IMR-90 (cell line): ENCODE data around the gene ATG10. TPM values are rescaled to one million over a fixed set of nuclear protein-coding genes. Genes with fewer than 3 reads are reported as not detected.

ENCODE experiments used
- ATAC-seq: fragments of 200-7000 bp; cut with Tn5 transposase; 2 replicates; pipeline ENCODE4 v1.9.1; 2020; ENCODE audit warnings: low read depth, mild to moderate bottlenecking, moderate library complexity
- BruUV-seq: library from RNA; stranded (reverse); fragments of 400-500 nt; replicated peaks from 2 replicates; lab custom pipeline; 2021; lab: Mats Ljungman, UMichigan
- CTCF ChIA-PET: fragments of 300-600 bp; formaldehyde crosslinking; extraction: SDS; loops from one replicate; lab custom pipeline; 2021; ENCODE audit warnings: antibody characterized with exemption; lab: Yijun Ruan, JAX
- POLR2A ChIA-PET: fragments of 300-600 bp; sonication (Branson Sonifier 250); formaldehyde crosslinking; loops from one replicate; lab custom pipeline; 2022; ENCODE audit warnings: antibody characterized with exemption; ENCODE audit not compliant: unreplicated experiment; lab: Charles Lee
- DNase-seq: peaks from one replicate; pipeline ENCODE4 v3.0.0; 2013
- H2AFZ ChIP-seq: replicated peaks from 2 replicates; pipeline ENCODE3; 2013; ENCODE audit warnings: low read length, mild to moderate bottlenecking; ENCODE audit not compliant: poor library complexity
- H2AK5ac ChIP-seq: 2 replicates; pipeline ENCODE4 v1.6.1; 2013; ENCODE audit warnings: low read depth, low read length, inconsistent platforms
- H2AK9ac ChIP-seq: replicated peaks from 2 replicates; pipeline ENCODE3; 2013; ENCODE audit warnings: mild to moderate bottlenecking, low read depth, low read length, moderate library complexity; ENCODE audit not compliant: poor library complexity
- H2BK120ac ChIP-seq: 2 replicates; pipeline ENCODE4 v1.6.1; 2013; ENCODE audit warnings: low read depth, low read length, inconsistent platforms
- H2BK15ac ChIP-seq: 3 replicates; pipeline ENCODE4 v1.6.1; 2013; ENCODE audit warnings: low read depth, low read length, inconsistent platforms
- H2BK20ac ChIP-seq: 2 replicates; pipeline ENCODE4 v1.6.1; 2013; ENCODE audit warnings: low read depth, mild to moderate bottlenecking, inconsistent platforms, low read length, moderate library complexity
- H2BK5ac ChIP-seq: 2 replicates; pipeline ENCODE4 v1.6.1; 2013; ENCODE audit warnings: mild to moderate bottlenecking, low read depth, low read length, inconsistent platforms; ENCODE audit not compliant: poor library complexity, severe bottlenecking
- H3K14ac ChIP-seq: replicated peaks from 2 replicates; pipeline ENCODE4 v1.6.1; 2013; ENCODE audit warnings: low read depth, low read length, inconsistent platforms
- H3K18ac ChIP-seq: 2 replicates; pipeline ENCODE4 v1.6.1; 2013; ENCODE audit warnings: low read depth, low read length, control low read depth
- H3K23ac ChIP-seq: 2 replicates; pipeline ENCODE4 v1.6.1; 2013; ENCODE audit warnings: low read depth, low read length, inconsistent platforms
- H3K27ac ChIP-seq: 2 replicates; pipeline ENCODE4 v1.5.1; 2013; ENCODE audit warnings: mild to moderate bottlenecking, control low read depth, low read length; ENCODE audit not compliant: insufficient read depth
- H3K27me3 ChIP-seq: 2 replicates; pipeline ENCODE4 v1.6.1; 2013; ENCODE audit warnings: low read length; ENCODE audit not compliant: control insufficient read depth, insufficient read depth
- H3K36me3 ChIP-seq: 2 replicates; pipeline ENCODE4 v1.6.1; 2013; ENCODE audit warnings: low read length, mixed read lengths; ENCODE audit not compliant: control insufficient read depth, insufficient read depth
- H3K4ac ChIP-seq: 2 replicates; pipeline ENCODE4 v1.6.1; 2013; ENCODE audit warnings: low read depth, low read length, inconsistent platforms
- H3K4me1 ChIP-seq: 2 replicates; pipeline ENCODE4 v1.6.1; 2013; ENCODE audit warnings: low read length, mixed read lengths; ENCODE audit not compliant: control insufficient read depth, insufficient read depth
- H3K4me2 ChIP-seq: 2 replicates; pipeline ENCODE4 v1.6.1; 2013; ENCODE audit warnings: low read depth, mild to moderate bottlenecking, control low read depth, low read length, moderate library complexity
- H3K4me3 ChIP-seq: 2 replicates; pipeline ENCODE4 v1.5.1; 2013; ENCODE audit warnings: low read depth, mild to moderate bottlenecking, control low read depth, low read length, moderate library complexity; ENCODE audit not compliant: insufficient read depth
- H3K56ac ChIP-seq: 2 replicates; pipeline ENCODE4 v1.6.1; 2013; ENCODE audit warnings: low read length, inconsistent platforms; ENCODE audit not compliant: insufficient read depth; ENCODE audit errors: extremely low read depth
- H3K79me1 ChIP-seq, 2 experiments: 2 replicates each; pipeline ENCODE4 v1.6.1; 2013; ENCODE audit warnings: low read length in 2 of 2, inconsistent platforms in 1 of 2, low read depth in 1 of 2
- H3K9ac ChIP-seq: 2 replicates; pipeline ENCODE4 v1.6.1; 2013; ENCODE audit warnings: low read depth, low read length, control low read depth
- H3K9me1 ChIP-seq: 2 replicates; pipeline ENCODE4 v1.6.1; 2013; ENCODE audit warnings: low read length, inconsistent platforms; ENCODE audit not compliant: insufficient read depth
- H3K9me3 ChIP-seq: 2 replicates; pipeline ENCODE4 v1.6.1; 2013; ENCODE audit warnings: low read length; ENCODE audit not compliant: control insufficient read depth, insufficient read depth
- H4K20me1 ChIP-seq: 2 replicates; pipeline ENCODE4 v1.6.1; 2013; ENCODE audit warnings: low read length, inconsistent platforms; ENCODE audit not compliant: insufficient read depth
- H4K5ac ChIP-seq: 2 replicates; pipeline ENCODE4 v1.6.1; 2013; ENCODE audit warnings: mild to moderate bottlenecking, low read depth, low read length, control low read depth
- H4K8ac ChIP-seq, 2 experiments: 2 replicates each; pipeline ENCODE4 v1.6.1; 2013; ENCODE audit warnings: low read depth in 2 of 2, low read length in 2 of 2, control low read depth in 1 of 2, inconsistent platforms in 1 of 2
- H4K91ac ChIP-seq: 2 replicates; pipeline ENCODE4 v1.6.1; 2013; ENCODE audit warnings: low read depth, low read length, inconsistent platforms; ENCODE audit not compliant: insufficient read depth
- POLR2A ChIP-seq: IDR thresholded peaks from 2 replicates; pipeline ENCODE4 v1.6.1; 2012; ENCODE audit warnings: mild to moderate bottlenecking, low read depth, low read length
- USF2 ChIP-seq: fragments of 150-350 bp; IDR thresholded peaks from 2 replicates; pipeline ENCODE4 v1.6.1; 2017; ENCODE audit warnings: mild to moderate bottlenecking, antibody characterized with exemption, low read length, low read depth
- WGBS, 2 experiments: methylation state at CpG; one replicate each; pipeline versions ENCODE4 v1.1.5 to v1.1.7; 2013; ENCODE audit warnings: missing lambda C conversion rate in 2 of 2; ENCODE audit not compliant: insufficient read length in 1 of 2; ENCODE audit errors: extremely low coverage in 2 of 2; 5-methylcytosine and 5-hydroxymethylcytosine counted together
- dilution Hi-C: fragments of 300-500 bp; cut with HindIII; formaldehyde crosslinking; loops from one replicate; pipeline ENCODE4 v1.14.3; 2018; ENCODE audit warnings: low sequenced_read_pairs; ENCODE audit not compliant: unreplicated experiment
- in situ Hi-C: fragments of 300-500 bp; cut with MboI; formaldehyde crosslinking; loops from 3 replicates; pipeline ENCODE4 v1.14.3; 2019; ENCODE audit warnings: low sequenced_read_pairs, inconsistent platforms, mixed read lengths
- intact Hi-C: fragments of 100-400 bp; cut with micrococcal nuclease; formaldehyde crosslinking; loops from 2 replicates; pipeline ENCODE4 v1.10.0; 2022
- polyA plus RNA-seq, 3 experiments: library from polyadenylated mRNA; depleted of rRNA; stranded (reverse); fragments of >200 nt; gene quantifications; 2 replicates each; pipeline ENCODE4 v1.2.3, GENCODE V29; 2012; ENCODE audit warnings: low replicate concordance in 1 of 3
- total RNA-seq: library from RNA; depleted of rRNA; stranded (reverse); fragments of >200 nt; gene quantifications from 2 replicates; pipeline ENCODE4 v1.2.3, GENCODE V29; 2012

ATG10 gene
- total and polyA plus RNA-seq, 2 of the 4 experiments (the other 2 are of a cell fraction): 3.4 to 8.1 TPM

GRCh38 chr5:82155305-82155704 lies 183.5 kb downstream of the ATG10 start:
- Histone ChIP-seq H2BK20ac (no peak overlapping the region), H3K9me1 (no peaks in the 10 kb centered on the region), H3K14ac (no peak overlapping the region), H2BK5ac (no peak overlapping the region), H3K36me3 (no peaks in the 10 kb centered on the region), H4K8ac (no peak overlapping the region), H3K4me1 (no peaks in the 10 kb centered on the region; the same call in 1 of the 2 replicates), H3K9me3 (no peaks in the 10 kb centered on the region), H2BK120ac (no peak overlapping the region), H2AK5ac (no peak overlapping the region), H2BK15ac (no peak overlapping the region), H2AFZ (no peak overlapping the region), H3K9ac (no peak overlapping the region), H3K4me3 (no peak overlapping the region), H3K27ac (no peak overlapping the region), H3K18ac (no peak overlapping the region), H4K91ac (no peak overlapping the region), H3K4ac (no peak overlapping the region), H4K5ac (no peak overlapping the region), H2AK9ac (no peak overlapping the region), H3K27me3 (no peaks in the 10 kb centered on the region), H3K23ac (no peak overlapping the region), H3K79me1 (no peaks in the 10 kb centered on the region; a peak in 1 of 4 replicates), H4K20me1 (no peaks in the 10 kb centered on the region), H3K4me2 (no peak overlapping the region), H3K56ac (no peak overlapping the region)
- TF ChIP-seq USF2: no peak
- TF ChIP-seq POLR2A: no peak
- intact Hi-C loops: no loop called here
- ChIA-PET POLR2A (no interaction called here), CTCF (interaction anchor here (2.0 kb wide), 1 partner anchor 10 kb away, joined by 6 read pairs; no protein-coding TSS in a partner anchor)
- in situ Hi-C loops: loop anchor here (25.0 kb wide), 2 partner anchors 393 to 643 kb away; partner anchors contain the start of gene SSBP2
- DNase-seq (no peak), ATAC-seq (no peak; the same call in 1 of the 2 replicates)
- no CpG with 5 or more reads among the region's 1 CpG for WGBS, 2 experiments
- BruUV-seq: no TSS peak
- dilution Hi-C loops: no loop called here
